ENCODE measurements around the gene UBXN2A. TPM values are rescaled to one million over a fixed set of nuclear protein-coding genes. Genes with fewer than 3 reads are reported as not detected.

The UBXN2A gene
- total RNA-seq, 4 donors from 2014 or later: 8.5 to 15.0 (median 12.9) TPM

DNA sequence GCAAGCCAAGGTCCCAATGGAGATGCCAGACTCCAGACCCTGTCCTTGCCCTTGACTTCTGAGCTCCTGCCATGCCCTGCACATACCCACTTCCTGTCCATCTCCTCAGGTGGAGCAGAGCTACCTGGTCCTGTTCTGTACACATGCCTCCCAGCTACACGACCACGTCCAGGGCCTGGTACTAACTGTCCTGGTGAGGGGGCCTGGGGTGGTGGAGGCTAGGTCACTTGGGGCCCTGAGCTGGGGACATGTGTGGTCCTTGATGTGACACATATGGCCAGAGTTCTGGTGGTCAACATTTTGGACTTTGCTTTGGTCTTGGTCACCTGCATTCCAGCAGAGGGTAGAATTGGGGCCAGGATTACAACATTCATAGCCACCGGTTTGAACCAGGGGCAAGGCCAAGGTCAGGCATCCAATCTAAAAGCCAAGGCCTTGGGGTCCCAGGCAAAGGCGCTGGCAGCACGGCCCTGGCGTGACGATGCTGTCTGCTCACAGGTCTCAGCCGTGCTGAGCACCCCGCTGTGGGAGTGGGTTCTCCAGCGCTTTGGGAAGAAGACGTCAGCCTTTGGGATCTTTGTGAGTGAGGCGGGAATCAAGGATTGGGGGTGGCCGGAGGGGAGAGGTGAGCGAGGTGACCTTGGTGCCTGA is 82.2 kb downstream of the UBXN2A start:
- intact Hi-C loops (cut with DNase I; ENCODE audit: low total_unique reads): no loop called here
- peak in 1 of 2 donors; percentile 50 for DNase-seq (ENCODE audit: low spot score in 2 of 2)
- 93 to 94% methylated on average over 14 of the region's 14 CpGs for WGBS, 2 donors
- no peak overlapping the region for H3K4me3 ChIP-seq (ENCODE audit: low read depth, poor library complexity, severe bottlenecking)
- TF ChIP-seq, protein P1, sequence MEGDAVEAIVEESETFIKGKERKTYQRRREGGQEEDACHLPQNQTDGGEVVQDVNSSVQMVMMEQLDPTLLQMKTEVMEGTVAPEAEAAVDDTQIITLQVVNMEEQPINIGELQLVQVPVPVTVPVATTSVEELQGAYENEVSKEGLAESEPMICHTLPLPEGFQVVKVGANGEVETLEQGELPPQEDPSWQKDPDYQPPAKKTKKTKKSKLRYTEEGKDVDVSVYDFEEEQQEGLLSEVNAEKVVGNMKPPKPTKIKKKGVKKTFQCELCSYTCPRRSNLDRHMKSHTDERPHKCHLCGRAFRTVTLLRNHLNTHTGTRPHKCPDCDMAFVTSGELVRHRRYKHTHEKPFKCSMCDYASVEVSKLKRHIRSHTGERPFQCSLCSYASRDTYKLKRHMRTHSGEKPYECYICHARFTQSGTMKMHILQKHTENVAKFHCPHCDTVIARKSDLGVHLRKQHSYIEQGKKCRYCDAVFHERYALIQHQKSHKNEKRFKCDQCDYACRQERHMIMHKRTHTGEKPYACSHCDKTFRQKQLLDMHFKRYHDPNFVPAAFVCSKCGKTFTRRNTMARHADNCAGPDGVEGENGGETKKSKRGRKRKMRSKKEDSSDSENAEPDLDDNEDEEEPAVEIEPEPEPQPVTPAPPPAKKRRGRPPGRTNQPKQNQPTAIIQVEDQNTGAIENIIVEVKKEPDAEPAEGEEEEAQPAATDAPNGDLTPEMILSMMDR (IDR thresholded peaks at IDR 0.05): peak in 1 of 3 donors; percentile 34
- TF ChIP-seq POLR2A (IDR thresholded peaks at IDR 0.05): no peak

DNA sequence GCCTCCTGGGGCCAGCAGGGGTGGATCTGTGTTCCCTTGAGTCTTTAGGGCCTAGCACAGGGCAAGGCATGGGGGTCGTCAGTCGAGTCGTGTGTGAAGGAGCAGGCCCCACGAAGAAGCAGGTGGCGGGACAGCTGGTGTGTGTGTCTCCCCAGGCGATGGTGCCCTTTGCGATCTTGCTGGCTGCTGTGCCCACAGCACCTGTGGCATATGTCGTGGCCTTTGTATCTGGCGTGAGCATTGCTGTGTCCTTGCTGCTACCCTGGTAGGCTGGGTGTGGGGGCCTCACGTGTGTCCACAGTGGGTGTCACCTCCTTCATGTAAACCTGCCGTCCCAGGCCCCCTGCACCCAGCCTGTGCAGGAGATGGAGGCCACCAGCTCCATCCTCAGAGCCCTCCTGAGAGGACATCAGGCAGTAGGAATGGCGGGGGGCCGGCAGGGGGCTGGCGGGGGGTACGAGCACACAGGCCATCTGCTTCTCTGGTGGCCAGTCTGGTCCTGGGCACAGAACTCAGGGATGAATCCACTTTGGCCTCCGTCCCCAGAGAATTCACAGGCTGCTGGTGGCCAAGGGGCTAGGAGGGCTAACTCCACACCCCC is 82.8 kb downstream of the UBXN2A start:
- no peak for TF ChIP-seq POLR2A (IDR thresholded peaks at IDR 0.05)
- TF ChIP-seq, protein P1 (IDR thresholded peaks at IDR 0.05): no peak
- peak in 1 of 2 donors; percentile 34 for DNase-seq (ENCODE audit: low spot score in 2 of 2)
- H3K4me3 ChIP-seq (ENCODE audit: low read depth, poor library complexity, severe bottlenecking): no peak overlapping the region
- 84 to 92% methylated on average over 6 to 7 of the region's 16 CpGs for WGBS, 2 donors
- intact Hi-C loops (cut with DNase I; ENCODE audit: low total_unique reads): no loop called here

DNA sequence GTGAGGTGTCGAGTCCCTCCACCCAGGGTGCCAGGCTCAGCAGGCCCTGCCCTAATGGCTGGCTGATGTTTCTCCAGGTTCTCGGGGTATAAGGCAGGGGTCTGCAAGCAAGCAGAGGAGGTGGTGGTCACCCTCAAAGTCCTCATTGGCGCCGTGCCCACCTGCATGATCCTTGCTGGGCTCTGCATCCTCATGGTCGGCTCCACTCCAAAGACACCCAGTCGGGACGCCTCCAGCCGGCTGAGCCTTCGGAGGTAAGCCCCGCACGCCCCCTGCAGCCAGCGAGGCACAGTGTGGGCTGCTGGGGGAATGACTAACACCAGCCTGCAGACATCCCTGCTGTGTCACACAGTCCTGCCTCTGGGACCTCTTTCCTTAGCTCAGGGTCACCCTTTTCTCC is 83.8 kb downstream of the UBXN2A start:
- TF ChIP-seq, protein P1 (IDR thresholded peaks at IDR 0.05): no peak
- TF ChIP-seq POLR2A (IDR thresholded peaks at IDR 0.05): no peak
- WGBS, 2 donors: 79 to 81% methylated on average over 12 of the region's 12 CpGs
- intact Hi-C loops (cut with DNase I; ENCODE audit: low total_unique reads): no loop called here
- peak in 1 of 2 donors; percentile 86 for DNase-seq (ENCODE audit: low spot score in 2 of 2)
- no peak overlapping the region for H3K4me3 ChIP-seq (ENCODE audit: low read depth, poor library complexity, severe bottlenecking)

DNA sequence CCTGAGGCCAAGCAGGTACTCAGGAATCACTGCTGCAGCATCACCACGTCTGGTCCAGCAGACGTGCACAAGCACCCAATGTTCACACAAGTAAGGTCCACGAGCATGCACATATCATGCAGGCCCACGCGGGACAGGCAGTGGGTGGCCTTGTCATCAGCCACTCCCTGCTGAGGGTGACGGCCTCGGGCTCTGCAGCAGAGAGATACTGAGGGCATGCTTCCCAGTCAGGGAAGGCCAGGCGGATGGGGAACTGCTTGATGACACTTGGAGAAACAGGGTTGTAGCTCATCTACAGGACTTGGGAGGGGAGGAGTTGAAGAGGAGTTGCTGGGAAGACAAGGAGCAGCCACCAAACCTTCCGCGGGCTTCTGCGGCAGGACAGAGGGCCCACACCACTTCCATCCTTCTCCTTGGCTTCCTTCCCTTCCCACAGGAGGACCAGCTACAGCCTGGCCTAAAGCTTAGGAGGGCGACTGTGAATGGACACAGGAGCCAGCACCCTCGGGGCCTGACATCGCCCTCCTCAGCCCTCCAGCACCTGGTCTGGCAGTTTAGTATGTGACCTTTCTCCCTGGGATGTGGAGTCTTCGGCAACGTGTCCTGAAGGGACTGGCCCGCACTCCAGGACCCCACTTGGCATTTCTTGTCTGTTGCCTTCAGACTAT is 84.9 kb downstream of the UBXN2A start:
- H3K4me3 ChIP-seq (ENCODE audit: low read depth, poor library complexity, severe bottlenecking): no peak overlapping the region
- WGBS, 2 donors: 83 to 86% methylated on average over 16 to 17 of the region's 17 CpGs
- intact Hi-C loops (cut with DNase I; ENCODE audit: low total_unique reads): no loop called here
- DNase-seq (ENCODE audit: low spot score in 2 of 2): peak in 1 of 2 donors; percentile 54
- no peak for TF ChIP-seq POLR2A (IDR thresholded peaks at IDR 0.05)
- TF ChIP-seq, protein P1 (IDR thresholded peaks at IDR 0.05): no peak

DNA sequence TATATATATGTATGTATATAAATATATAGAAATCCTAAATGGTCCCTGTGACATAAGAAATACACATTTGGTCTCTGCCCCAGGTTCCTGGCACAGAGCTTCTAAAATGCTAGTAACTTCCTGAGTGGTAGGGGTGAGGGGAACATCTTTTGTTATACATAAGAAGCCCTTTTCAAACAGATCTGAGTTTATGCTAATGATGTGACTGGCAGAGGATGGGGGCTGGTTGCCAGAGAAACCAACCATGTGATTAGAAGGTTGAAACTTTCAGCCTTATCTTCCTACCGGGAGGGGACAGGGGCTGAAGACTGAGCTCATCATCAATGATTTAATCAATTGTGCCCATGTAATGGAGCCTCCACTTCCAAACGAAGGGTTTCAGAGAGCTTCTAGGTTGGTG is 86.0 kb downstream of the UBXN2A start:
- WGBS, 2 donors: 74 to 83% methylated on average over 2 of the region's 2 CpGs
- DNase-seq (ENCODE audit: low spot score in 2 of 2): peak in 1 of 2 donors; percentile 34
- TF ChIP-seq, protein P1 (IDR thresholded peaks at IDR 0.05): no peak
- no peak for TF ChIP-seq POLR2A (IDR thresholded peaks at IDR 0.05)
- intact Hi-C loops (cut with DNase I; ENCODE audit: low total_unique reads): no loop called here
- no peak overlapping the region for H3K4me3 ChIP-seq (ENCODE audit: low read depth, poor library complexity, severe bottlenecking)
